GM12891 (cell line): ENCODE measurements around the gene PPP1R3G.

Experiments
- POLR2AphosphoS5 ChIP-seq: IDR thresholded peaks from 2 replicates; pipeline ENCODE4 v1.6.1; 2011; ENCODE audit warnings: low read depth, low read length, control low read depth
- POU2F2 ChIP-seq: IDR thresholded peaks from 2 replicates; pipeline ENCODE4 v1.6.1; 2011; ENCODE audit warnings: low read depth, mild to moderate bottlenecking, control low read depth, low read length, moderate library complexity

GRCh38 chr6:5085648-5086293 is 630 bp downstream of the PPP1R3G start:
- TF ChIP-seq POU2F2 (no peak), POLR2AphosphoS5 (no peak)
